Subcutaneous adipose tissue (tissue), 4 donors: Measurements from ENCODE around the gene FGF8. TPM values are rescaled to one million over a fixed set of nuclear protein-coding genes. Genes with fewer than 3 reads are reported as not detected.

Experiments
- CTCF ChIP-seq: fragments of 450-650 bp; IDR thresholded peaks from one replicate; pipeline ENCODE4 v1.5.1; 2016; ENCODE audit warnings: low read depth, mild to moderate bottlenecking, control low read depth, antibody characterized with exemption, moderate library complexity
- total RNA-seq, 4 donors: library from RNA; depleted of rRNA; stranded (reverse); fragments of >200 nt; gene quantifications; one replicate each; pipeline ENCODE4 v1.1.0, GENCODE V29; 2016

The FGF8 gene, protein sequence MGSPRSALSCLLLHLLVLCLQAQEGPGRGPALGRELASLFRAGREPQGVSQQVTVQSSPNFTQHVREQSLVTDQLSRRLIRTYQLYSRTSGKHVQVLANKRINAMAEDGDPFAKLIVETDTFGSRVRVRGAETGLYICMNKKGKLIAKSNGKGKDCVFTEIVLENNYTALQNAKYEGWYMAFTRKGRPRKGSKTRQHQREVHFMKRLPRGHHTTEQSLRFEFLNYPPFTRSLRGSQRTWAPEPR
- total RNA-seq = not detected

- no peak for TF ChIP-seq CTCF
Observed at GRCh38 chr10:101775273-101776160, at the start of gene FGF8. TSS of gene FGF8 (minus strand) at chr10:101776114. CDS start at chr10:101775900, 214 bp downstream.

- no peak for TF ChIP-seq CTCF
Observed at GRCh38 chr10:101824736-101825135, 48.8 kb upstream of the FGF8 start.

DNA sequence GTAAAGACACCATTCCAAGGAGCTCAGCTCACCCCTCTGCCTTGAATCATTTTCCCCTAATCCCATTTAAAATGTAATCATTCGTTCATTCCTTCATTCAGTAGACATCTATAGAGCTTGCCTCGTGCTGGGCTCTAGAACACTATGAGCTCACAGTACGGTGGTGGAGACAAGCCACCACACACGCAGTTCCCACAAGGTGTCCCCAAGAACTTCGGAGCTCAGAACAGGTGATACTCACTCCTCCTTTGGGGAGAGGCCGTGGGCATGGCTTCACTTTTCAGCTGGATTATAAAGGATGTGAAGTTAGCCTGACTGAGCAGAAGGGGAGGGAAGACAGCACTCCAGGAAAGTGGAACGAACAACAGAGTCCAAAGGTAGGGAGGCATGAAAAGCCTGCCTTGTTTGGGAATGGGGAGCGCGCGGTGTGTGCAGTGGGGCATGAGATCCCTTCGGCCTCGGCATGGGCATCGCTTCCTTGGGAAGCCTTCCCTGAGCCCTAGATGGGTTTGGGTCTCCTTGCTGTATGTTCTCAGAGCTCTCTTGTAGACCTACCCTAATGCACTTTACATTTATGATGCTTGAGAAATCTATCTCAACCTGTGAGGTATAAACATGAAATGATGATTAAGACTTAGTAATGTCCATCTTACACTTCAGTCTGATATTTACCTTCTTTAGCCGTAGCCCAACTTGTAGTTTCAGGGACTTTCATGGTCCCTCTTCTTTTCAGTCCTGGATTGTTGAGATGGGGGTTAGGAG, 43.1 kb upstream of the FGF8 start:
- TF ChIP-seq CTCF = no peak

- no peak for TF ChIP-seq CTCF
Observed at GRCh38 chr10:101818119-101818871, 42.4 kb upstream of the FGF8 start, which contains the start of gene OGA. TSS of gene OGA (minus strand) at chr10:101818444. CDS start at chr10:101818022, 422 bp downstream.

DNA sequence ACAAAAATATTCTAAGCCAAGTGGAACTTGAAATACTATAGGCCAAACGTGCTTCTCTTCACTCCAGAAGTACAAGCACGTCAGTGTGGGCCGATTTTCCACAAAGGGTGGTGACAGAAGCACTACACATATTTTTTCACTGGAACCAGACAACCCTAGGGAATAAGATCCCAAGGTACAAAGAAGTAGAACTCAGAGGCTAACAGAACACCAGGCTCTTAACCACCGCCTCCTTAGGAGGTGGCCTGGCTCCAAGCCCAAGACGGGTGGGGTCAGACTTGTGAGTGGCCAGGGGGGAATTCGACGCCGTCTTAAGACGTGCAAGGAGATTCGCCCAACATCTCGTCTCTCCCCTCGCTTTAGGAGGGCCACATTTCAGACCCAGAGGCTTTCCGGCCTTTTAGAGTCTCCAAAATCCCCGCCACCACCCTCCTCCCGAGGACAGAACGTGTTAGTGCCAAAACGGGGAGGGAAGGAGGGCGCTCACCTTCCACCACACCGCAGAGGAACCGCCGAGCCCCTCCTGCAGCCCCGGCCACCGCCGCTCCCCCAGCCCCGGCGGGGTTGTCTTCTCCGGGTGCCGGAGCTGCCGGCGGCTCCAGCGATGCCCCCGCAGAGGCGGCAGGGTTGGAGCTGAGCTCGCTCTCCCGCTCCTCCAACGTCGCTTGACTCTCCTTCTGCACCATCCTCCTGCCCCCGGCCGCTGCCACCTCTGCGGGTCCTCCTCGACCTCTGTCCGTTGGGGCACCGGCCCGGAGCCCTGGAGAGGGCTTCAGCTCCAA, 41.6 kb upstream of the FGF8 start:
- no peak for TF ChIP-seq CTCF

- no peak for TF ChIP-seq CTCF
Observed at GRCh38 chr10:101816913-101817336, 41.0 kb upstream of the FGF8 start.
